ENCODE results near the gene KLHL22.

The KLHL22 gene

DNA sequence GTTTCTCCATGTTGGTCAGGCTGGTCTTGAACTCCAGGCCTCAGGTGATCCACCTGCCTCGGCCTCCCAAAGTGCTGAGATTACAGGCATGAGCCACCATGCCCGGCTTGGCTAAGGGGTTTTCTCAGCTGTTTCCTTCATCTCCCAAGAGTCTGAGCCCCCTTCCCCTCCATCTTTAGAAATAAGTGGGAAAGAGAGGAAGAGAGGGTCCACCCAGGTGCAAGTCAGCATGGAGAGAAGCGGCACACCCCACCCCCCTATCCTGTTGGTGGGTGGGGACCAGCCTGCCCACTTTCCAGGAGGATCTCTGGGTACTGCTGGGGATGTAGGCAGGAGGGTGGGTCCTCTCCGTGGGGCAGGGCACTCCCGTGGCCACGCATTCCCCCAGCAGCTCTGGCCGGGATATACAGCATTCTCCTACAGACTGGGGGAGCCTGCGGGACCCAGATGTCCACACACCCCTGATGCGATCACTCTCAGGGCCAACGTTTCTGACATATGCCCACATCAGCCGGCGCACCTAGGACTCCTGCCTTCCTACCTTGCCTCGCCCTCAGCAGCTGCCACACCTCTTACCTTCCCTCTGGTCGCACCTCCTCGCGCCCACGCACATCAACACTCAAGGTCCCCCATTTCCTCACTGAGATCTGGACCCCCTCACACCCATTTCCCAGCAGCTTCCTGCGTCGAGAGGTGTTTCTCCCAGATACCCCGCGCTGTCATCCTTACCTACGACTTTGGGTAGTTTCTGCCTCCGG, 66.9 kb downstream of the KLHL22 start:
- no peak for ATAC-seq

DNA sequence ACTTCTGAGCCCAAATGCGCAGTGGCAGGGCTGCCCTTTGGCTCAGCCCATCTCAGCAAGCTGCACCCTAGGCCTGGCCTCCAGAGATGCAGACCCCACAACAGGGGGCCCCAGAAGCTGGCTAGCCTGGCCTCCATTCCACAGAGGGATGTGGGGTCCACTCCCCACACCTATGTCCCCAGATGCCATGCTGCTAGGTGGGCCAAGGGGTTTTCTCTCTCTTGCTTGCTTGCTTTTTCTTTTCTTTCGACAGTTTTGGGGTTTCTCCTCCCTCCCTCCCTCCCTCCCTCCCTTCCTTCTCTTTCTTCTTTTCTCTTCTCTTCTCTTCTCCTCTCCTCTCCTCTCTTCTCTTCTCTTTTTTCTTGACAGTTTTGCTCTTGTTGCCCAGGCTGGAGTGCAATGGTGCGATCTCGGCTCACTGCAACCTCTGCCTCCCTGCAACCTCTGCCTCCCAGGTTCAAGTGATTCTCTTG, 67.6 kb downstream of the KLHL22 start:
- TF ChIP-seq ZFP30 (CRISPR knock-in tag; IDR thresholded peaks at IDR 0.05) = no peak
- no peak for TF ChIP-seq SNAI2 (CRISPR knock-in tag; IDR thresholded peaks at IDR 0.05)

More for the DNA sequence above, 66.9 kb downstream of the KLHL22 start:
- TF ChIP-seq ZNF70 (CRISPR knock-in tag; IDR thresholded peaks at IDR 0.05) (no peak), ZNF565 (CRISPR knock-in tag; conservative IDR thresholded peaks at IDR 0.05; ENCODE audit: low read depth) (no peak), BACH2 (CRISPR knock-in tag; IDR thresholded peaks at IDR 0.05; ENCODE audit: borderline replicate concordance) (no peak), ZNF8 (CRISPR knock-in tag; IDR thresholded peaks at IDR 0.05) (no peak), ARNTL (CRISPR knock-in tag; IDR thresholded peaks at IDR 0.05; ENCODE audit: borderline replicate concordance, low read depth) (no peak), OSR1 (CRISPR knock-in tag; IDR thresholded peaks at IDR 0.05) (no peak), CSDC2 (CRISPR knock-in tag; IDR thresholded peaks at IDR 0.05) (no peak), PPARA (CRISPR knock-in tag; IDR thresholded peaks at IDR 0.05; ENCODE audit: borderline replicate concordance) (no peak), ZFP30 (CRISPR knock-in tag; IDR thresholded peaks at IDR 0.05) (no peak)
- TF ChIP-seq, protein P1, sequence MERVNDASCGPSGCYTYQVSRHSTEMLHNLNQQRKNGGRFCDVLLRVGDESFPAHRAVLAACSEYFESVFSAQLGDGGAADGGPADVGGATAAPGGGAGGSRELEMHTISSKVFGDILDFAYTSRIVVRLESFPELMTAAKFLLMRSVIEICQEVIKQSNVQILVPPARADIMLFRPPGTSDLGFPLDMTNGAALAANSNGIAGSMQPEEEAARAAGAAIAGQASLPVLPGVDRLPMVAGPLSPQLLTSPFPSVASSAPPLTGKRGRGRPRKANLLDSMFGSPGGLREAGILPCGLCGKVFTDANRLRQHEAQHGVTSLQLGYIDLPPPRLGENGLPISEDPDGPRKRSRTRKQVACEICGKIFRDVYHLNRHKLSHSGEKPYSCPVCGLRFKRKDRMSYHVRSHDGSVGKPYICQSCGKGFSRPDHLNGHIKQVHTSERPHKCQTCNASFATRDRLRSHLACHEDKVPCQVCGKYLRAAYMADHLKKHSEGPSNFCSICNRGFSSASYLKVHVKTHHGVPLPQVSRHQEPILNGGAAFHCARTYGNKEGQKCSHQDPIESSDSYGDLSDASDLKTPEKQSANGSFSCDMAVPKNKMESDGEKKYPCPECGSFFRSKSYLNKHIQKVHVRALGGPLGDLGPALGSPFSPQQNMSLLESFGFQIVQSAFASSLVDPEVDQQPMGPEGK (CRISPR knock-in tag; IDR thresholded peaks at IDR 0.05; ENCODE audit: borderline replicate concordance) = no peak
- TF ChIP-seq, protein P2, sequence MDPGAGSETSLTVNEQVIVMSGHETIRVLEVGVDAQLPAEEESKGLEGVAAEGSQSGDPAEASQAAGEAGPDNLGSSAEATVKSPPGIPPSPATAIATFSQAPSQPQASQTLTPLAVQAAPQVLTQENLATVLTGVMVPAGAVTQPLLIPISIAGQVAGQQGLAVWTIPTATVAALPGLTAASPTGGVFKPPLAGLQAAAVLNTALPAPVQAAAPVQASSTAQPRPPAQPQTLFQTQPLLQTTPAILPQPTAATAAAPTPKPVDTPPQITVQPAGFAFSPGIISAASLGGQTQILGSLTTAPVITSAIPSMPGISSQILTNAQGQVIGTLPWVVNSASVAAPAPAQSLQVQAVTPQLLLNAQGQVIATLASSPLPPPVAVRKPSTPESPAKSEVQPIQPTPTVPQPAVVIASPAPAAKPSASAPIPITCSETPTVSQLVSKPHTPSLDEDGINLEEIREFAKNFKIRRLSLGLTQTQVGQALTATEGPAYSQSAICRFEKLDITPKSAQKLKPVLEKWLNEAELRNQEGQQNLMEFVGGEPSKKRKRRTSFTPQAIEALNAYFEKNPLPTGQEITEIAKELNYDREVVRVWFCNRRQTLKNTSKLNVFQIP (CRISPR knock-in tag; IDR thresholded peaks at IDR 0.05; ENCODE audit: borderline replicate concordance, low read depth) = no peak

DNA sequence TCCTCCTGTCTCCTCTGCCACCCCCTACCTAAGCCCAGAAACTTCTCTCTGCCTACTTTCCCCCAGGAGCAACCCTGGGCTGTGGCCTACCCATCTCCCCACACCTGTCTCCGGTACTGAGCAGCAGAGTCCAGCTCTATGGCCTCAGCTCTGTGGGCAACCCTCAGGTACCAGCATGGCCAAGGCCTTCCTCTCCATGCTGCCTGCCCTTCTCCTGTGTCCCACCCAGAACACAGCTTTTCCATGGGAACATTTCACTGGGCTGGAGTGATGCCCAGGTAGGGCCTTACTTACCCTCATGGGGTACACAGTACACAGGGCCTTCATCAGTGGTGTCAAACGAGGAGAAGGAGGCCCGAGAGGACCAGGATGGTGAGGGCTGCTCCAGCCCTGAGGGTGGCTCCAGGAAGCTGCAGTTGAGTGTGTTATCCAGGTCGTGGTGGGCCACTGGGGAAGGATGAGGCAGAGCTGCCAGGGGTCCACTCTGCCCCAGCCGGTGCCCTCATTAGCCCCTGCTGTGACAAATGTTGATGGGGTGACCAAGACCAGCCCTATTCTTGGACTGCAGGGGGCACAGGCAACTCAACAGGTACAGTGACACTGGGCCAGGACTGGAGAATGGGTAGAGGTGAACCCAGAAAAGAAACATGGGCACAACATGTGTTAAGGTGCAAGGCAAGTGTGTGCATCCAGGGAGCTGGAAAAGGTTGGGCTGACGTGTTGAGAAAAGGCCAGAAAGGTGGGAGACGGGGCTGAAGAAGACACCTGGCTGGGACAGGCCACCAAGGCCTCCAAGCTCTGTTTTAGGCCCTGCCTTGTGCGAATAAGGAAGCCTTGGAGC, 68.3 kb downstream of the KLHL22 start:
- no peak for ATAC-seq
- TF ChIP-seq ZFP3 (CRISPR knock-in tag; IDR thresholded peaks at IDR 0.05) = no peak

More for the DNA sequence above, 67.6 kb downstream of the KLHL22 start:
- ATAC-seq = no peak

DNA sequence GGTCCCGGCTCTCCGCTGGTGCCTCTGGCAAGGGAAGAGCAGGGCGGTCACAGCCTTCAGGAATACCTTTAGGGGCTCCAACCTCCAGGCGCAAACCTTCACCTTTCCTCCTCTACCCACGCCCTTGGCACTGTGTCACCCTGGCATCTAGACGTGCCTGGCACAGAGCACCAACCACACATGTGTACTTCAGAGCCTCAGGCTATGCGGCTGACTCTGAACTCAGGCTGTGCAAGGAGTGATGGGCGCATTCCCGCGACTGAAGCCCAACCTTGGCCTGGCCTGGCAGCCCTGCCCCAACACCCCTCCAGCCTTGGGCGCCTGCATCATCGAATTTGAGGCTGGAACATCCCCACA, 69.4 kb downstream of the KLHL22 start:
- no peak for ATAC-seq

More for the DNA sequence above, 69.4 kb downstream of the KLHL22 start:
- TF ChIP-seq TOX (CRISPR knock-in tag; IDR thresholded peaks at IDR 0.05; ENCODE audit: borderline replicate concordance) (no peak), SNAI2 (CRISPR knock-in tag; IDR thresholded peaks at IDR 0.05) (no peak), ISL1 (CRISPR knock-in tag; IDR thresholded peaks at IDR 0.05) (no peak), GLIS3 (CRISPR knock-in tag; IDR thresholded peaks at IDR 0.05) (no peak), ZFP30 (CRISPR knock-in tag; IDR thresholded peaks at IDR 0.05) (no peak), ARNTL (CRISPR knock-in tag; IDR thresholded peaks at IDR 0.05; ENCODE audit: borderline replicate concordance, low read depth) (no peak), TCF4 (CRISPR knock-in tag; IDR thresholded peaks at IDR 0.05; ENCODE audit: borderline replicate concordance) (no peak), ZNF565 (CRISPR knock-in tag; conservative IDR thresholded peaks at IDR 0.05; ENCODE audit: low read depth) (no peak), ZNF70 (CRISPR knock-in tag; IDR thresholded peaks at IDR 0.05) (no peak), OSR1 (CRISPR knock-in tag; IDR thresholded peaks at IDR 0.05) (no peak), RARB (CRISPR knock-in tag; IDR thresholded peaks at IDR 0.05) (no peak)
- TF ChIP-seq, protein P3, sequence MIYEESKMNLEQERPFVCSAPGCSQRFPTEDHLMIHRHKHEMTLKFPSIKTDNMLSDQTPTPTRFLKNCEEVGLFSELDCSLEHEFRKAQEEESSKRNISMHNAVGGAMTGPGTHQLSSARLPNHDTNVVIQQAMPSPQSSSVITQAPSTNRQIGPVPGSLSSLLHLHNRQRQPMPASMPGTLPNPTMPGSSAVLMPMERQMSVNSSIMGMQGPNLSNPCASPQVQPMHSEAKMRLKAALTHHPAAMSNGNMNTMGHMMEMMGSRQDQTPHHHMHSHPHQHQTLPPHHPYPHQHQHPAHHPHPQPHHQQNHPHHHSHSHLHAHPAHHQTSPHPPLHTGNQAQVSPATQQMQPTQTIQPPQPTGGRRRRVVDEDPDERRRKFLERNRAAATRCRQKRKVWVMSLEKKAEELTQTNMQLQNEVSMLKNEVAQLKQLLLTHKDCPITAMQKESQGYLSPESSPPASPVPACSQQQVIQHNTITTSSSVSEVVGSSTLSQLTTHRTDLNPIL (CRISPR knock-in tag; IDR thresholded peaks at IDR 0.05; ENCODE audit: low read depth) = no peak
- TF ChIP-seq, protein P2 (CRISPR knock-in tag; IDR thresholded peaks at IDR 0.05; ENCODE audit: borderline replicate concordance, low read depth) = no peak
